Common myeloid progenitor, CD34-positive (primary cell): Measurements from ENCODE around the gene HEATR9.

Experiments used
- CTCF ChIA-PET: fragments of 350-600 bp; sonication (Branson Sonifier 250); formaldehyde crosslinking; loops from one replicate; lab custom pipeline; 2021; ENCODE audit warnings: antibody characterized with exemption; lab: Charles Lee
- POLR2A ChIA-PET: fragments of 350-600 bp; sonication (Branson Sonifier 250); formaldehyde crosslinking; loops from one replicate; lab custom pipeline; 2021; ENCODE audit warnings: antibody characterized with exemption; lab: Charles Lee
- DNase-seq, 3 donors: peaks; one replicate each; pipeline versions ENCODE4 v3.0.0 to v3.0.0-alpha.2; 2013
- H3K27ac ChIP-seq, 2 experiments: 1 replicate in 1 of 2; 2 replicates in 1 of 2; pipeline ENCODE4 v1.7.0; 2013; ENCODE audit warnings: inconsistent platforms in 2 of 2, low read length in 2 of 2, mild to moderate bottlenecking in 2 of 2, low read depth in 1 of 2, moderate library complexity in 1 of 2; ENCODE audit not compliant: severe bottlenecking in 2 of 2, insufficient read depth in 1 of 2, poor library complexity in 1 of 2
- H3K27me3 ChIP-seq, 5 experiments: replicated peaks in 2 of 5; 1 replicate in 3 of 5; 2 replicates in 2 of 5; pipeline versions ENCODE4 v1.6.1 to v1.7.0; 2013; ENCODE audit warnings: low read length in 4 of 5, mild to moderate bottlenecking in 2 of 5, moderate library complexity in 2 of 5, inconsistent platforms in 1 of 5; ENCODE audit not compliant: insufficient read depth in 5 of 5, control insufficient read depth in 4 of 5
- H3K36me3 ChIP-seq, 4 experiments: 1 replicate in 2 of 4; 2 replicates in 2 of 4; pipeline versions ENCODE4 v1.6.1 to v1.7.0; 2013; ENCODE audit warnings: low read length in 3 of 4, control low read depth in 1 of 4, mild to moderate bottlenecking in 1 of 4; ENCODE audit not compliant: control insufficient read depth in 4 of 4, insufficient read depth in 4 of 4
- H3K4me1 ChIP-seq, 4 experiments: 1 replicate in 3 of 4; 2 replicates in 1 of 4; pipeline versions ENCODE4 v1.6.1 to v1.7.1; 2013; ENCODE audit warnings: low read length in 3 of 4, mild to moderate bottlenecking in 3 of 4, control low read depth in 1 of 4, inconsistent platforms in 1 of 4, moderate library complexity in 1 of 4; ENCODE audit not compliant: control insufficient read depth in 4 of 4, insufficient read depth in 4 of 4; ENCODE audit errors: control extremely low read depth in 1 of 4
- H3K4me3 ChIP-seq, 7 experiments: 1 replicate in 4 of 7; 2 replicates in 3 of 7; pipeline versions ENCODE4 v1.5.1 to v1.7.0; 2013; ENCODE audit warnings: mild to moderate bottlenecking in 7 of 7, low read length in 6 of 7, moderate library complexity in 6 of 7, inconsistent platforms in 2 of 7, low read depth in 2 of 7, control low read depth in 1 of 7; ENCODE audit not compliant: insufficient read depth in 4 of 7, control insufficient read depth in 1 of 7; ENCODE audit errors: extremely low read depth in 1 of 7
- H3K9me3 ChIP-seq, 5 experiments: 1 replicate in 4 of 5; 2 replicates in 1 of 5; pipeline versions ENCODE4 v1.6.1 to v1.7.1; 2013; ENCODE audit warnings: low read length in 4 of 5, mild to moderate bottlenecking in 2 of 5, inconsistent platforms in 1 of 5, low read depth in 1 of 5, moderate library complexity in 1 of 5; ENCODE audit not compliant: control insufficient read depth in 4 of 5, insufficient read depth in 2 of 5; ENCODE audit errors: control extremely low read depth in 1 of 5
- WGBS: methylation state at CpG from one replicate; pipeline ENCODE4 v1.1.5; 2013; ENCODE audit not compliant: insufficient coverage; 5-methylcytosine and 5-hydroxymethylcytosine counted together

The HEATR9 gene

GRCh38 chr17:35889241-35889640 lies 20.6 kb upstream of the HEATR9 start:
- Histone ChIP-seq H3K4me1 (peaks cover 0 to 8% (median 4%) of the 10 kb centered on the region in 4 experiments), H3K27me3 (no peaks in the 10 kb centered on the region), H3K36me3 (no peaks in the 10 kb centered on the region), H3K27ac (no peak overlapping the region), H3K4me3 (no peak overlapping the region), H3K9me3 (no peaks in the 10 kb centered on the region)
- ChIA-PET POLR2A (interaction anchor here (0.8 kb wide), 1 partner anchor 243 kb away, joined by 3 read pairs; no protein-coding TSS in a partner anchor), CTCF (interaction anchor here (0.9 to 1.7 kb wide), 3 partner anchors 13 to 41 kb away, joined by 3 to 4 read pairs (median 4); no protein-coding TSS in a partner anchor)
- DNase-seq: no peak
- 100% methylated on average over 2 of the region's 2 CpGs for WGBS

- ChIA-PET POLR2A (no interaction called here), CTCF (no interaction called here)
- no peak for DNase-seq
- H3K27me3 ChIP-seq: no peaks in the 10 kb centered on the region
- no peak within 1 kb of the TSS for H3K27ac ChIP-seq
- WGBS: 83% methylated on average over 10 of the region's 11 CpGs
- H3K9me3 ChIP-seq: no peaks in the 10 kb centered on the region
- no peak within 1 kb of the TSS for H3K4me3 ChIP-seq
- H3K36me3 ChIP-seq: no peaks in the 10 kb centered on the region
- peaks cover 0 to 12% (median 9%) of the 10 kb centered on the region in 4 experiments for H3K4me1 ChIP-seq
Measured at GRCh38 chr17:35879773-35880654, 11.3 kb upstream of the HEATR9 start, which contains the start of gene CCL5. TSS of gene CCL5 (minus strand) at chr17:35880360.

DNA sequence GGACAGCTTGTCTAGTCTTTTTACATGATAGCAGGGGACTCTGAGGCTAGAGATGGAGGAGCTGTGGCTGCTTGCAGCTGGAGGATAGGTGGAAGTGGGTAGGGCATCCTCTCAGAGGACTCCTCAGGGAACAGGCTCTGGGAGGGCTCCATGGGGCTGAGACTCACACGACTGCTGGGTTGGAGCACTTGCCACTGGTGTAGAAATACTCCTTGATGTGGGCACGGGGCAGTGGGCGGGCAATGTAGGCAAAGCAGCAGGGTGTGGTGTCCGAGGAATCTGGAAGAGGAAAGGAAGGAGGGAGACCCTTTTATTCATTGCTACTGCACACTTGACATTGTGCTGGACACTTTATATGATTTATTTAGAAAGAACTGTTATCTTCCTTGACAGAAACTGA lies 9.7 kb upstream of the HEATR9 start:
- peaks cover 0 to 12% (median 9%) of the 10 kb centered on the region in 4 experiments for H3K4me1 ChIP-seq
- POLR2A ChIA-PET: no interaction called here
- DNase-seq: no peak
- no peaks in the 10 kb centered on the region for H3K36me3 ChIP-seq
- no peak overlapping the region for H3K4me3 ChIP-seq
- CTCF ChIA-PET: interaction anchor here (1.1 to 1.4 kb wide), 2 partner anchors 18 to 22 kb away, joined by 3 to 5 read pairs; no protein-coding TSS in a partner anchor
- WGBS: 94% methylated on average over 4 of the region's 4 CpGs
- H3K9me3 ChIP-seq: no peaks in the 10 kb centered on the region
- H3K27me3 ChIP-seq: no peaks in the 10 kb centered on the region
- H3K27ac ChIP-seq: no peak overlapping the region

- ChIA-PET CTCF (interaction anchor here (0.6 to 1.1 kb wide), 4 partner anchors 9 to 60 kb away, joined by 3 read pairs; partner anchors contain the start of gene HEATR9), POLR2A (no interaction called here)
- Histone ChIP-seq H3K36me3 (no peaks in the 10 kb centered on the region), H3K9me3 (no peaks in the 10 kb centered on the region), H3K27ac (no peak overlapping the region), H3K27me3 (no peaks in the 10 kb centered on the region), H3K4me3 (no peak overlapping the region), H3K4me1 (peaks cover 0 to 12% (median 9%) of the 10 kb centered on the region in 4 experiments)
- DNase-seq: no peak
Measured at GRCh38 chr17:35877345-35878029, 8.8 kb upstream of the HEATR9 start.

DNA sequence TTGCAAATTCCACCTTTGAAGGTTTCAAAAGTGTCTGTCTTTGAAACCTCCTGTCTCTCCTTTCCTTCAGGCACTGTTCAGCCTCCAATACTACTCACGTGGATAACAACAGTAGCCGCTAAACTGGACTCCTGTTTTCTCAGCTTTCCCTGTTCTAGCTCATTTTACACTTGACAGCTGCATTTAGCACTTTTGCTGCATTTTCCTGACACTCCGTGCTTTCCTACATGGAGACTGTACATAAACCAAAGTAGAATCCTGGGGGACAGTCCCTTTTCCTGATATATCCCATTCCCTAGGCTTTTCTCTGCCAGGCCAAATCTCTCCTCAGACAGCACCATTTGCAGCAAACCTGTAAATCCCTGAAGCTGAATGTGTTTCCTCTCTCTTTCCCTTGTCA lies 7.8 kb upstream of the HEATR9 start:
- no peak for DNase-seq
- peaks cover 0 to 16% (median 10%) of the 10 kb centered on the region in 4 experiments for H3K4me1 ChIP-seq
- H3K27ac ChIP-seq: no peak overlapping the region
- H3K36me3 ChIP-seq: no peaks in the 10 kb centered on the region
- CTCF ChIA-PET: interaction anchor here (0.7 to 2.2 kb wide), 5 partner anchors 10 to 272 kb away, joined by 3 to 7 read pairs (median 3); no protein-coding TSS in a partner anchor
- POLR2A ChIA-PET: interaction anchor here (0.6 kb wide), 2 partner anchors 60 to 78 kb away, joined by 3 read pairs; no protein-coding TSS in a partner anchor
- H3K27me3 ChIP-seq: no peaks in the 10 kb centered on the region
- no peaks in the 10 kb centered on the region for H3K9me3 ChIP-seq
- 92% methylated on average over 3 of the region's 3 CpGs for WGBS
- H3K4me3 ChIP-seq: no peak overlapping the region

GRCh38 chr17:35875800-35876139 lies 7.1 kb upstream of the HEATR9 start:
- WGBS: no CpG with 5 or more reads among the region's 3 CpGs
- peak overlapping the region in 1 of 7 experiments; percentile 50 for H3K4me3 ChIP-seq
- no peaks in the 10 kb centered on the region for H3K9me3 ChIP-seq
- H3K36me3 ChIP-seq: no peaks in the 10 kb centered on the region
- H3K27ac ChIP-seq: no peak overlapping the region
- CTCF ChIA-PET: interaction anchor here (0.7 to 2.2 kb wide), 6 partner anchors 10 to 273 kb away, joined by 3 to 7 read pairs (median 3); no protein-coding TSS in a partner anchor
- POLR2A ChIA-PET: no interaction called here
- no peaks in the 10 kb centered on the region for H3K27me3 ChIP-seq
- DNase-seq: peak in 1 of 3 donors; percentile 34
- peaks cover 0 to 20% (median 14%) of the 10 kb centered on the region in 4 experiments for H3K4me1 ChIP-seq
